Dermis blood vessel endothelial cell (primary cell): ENCODE data around the gene CTDSP1. TPM values are rescaled to one million over a fixed set of nuclear protein-coding genes. Genes with fewer than 3 reads are reported as not detected.

Source experiments
- DNase-seq: peaks from one replicate; pipeline ENCODE4 v3.0.0; 2010
- total RNA-seq: library from RNA; depleted of rRNA; stranded (reverse); fragments of >200 nt; gene quantifications from 2 replicates; pipeline ENCODE4 v1.2.3, GENCODE V29; 2014

Gene CTDSP1, protein sequence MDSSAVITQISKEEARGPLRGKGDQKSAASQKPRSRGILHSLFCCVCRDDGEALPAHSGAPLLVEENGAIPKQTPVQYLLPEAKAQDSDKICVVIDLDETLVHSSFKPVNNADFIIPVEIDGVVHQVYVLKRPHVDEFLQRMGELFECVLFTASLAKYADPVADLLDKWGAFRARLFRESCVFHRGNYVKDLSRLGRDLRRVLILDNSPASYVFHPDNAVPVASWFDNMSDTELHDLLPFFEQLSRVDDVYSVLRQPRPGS
- total RNA-seq = 103 and 110 TPM in 2 replicates

DNA sequence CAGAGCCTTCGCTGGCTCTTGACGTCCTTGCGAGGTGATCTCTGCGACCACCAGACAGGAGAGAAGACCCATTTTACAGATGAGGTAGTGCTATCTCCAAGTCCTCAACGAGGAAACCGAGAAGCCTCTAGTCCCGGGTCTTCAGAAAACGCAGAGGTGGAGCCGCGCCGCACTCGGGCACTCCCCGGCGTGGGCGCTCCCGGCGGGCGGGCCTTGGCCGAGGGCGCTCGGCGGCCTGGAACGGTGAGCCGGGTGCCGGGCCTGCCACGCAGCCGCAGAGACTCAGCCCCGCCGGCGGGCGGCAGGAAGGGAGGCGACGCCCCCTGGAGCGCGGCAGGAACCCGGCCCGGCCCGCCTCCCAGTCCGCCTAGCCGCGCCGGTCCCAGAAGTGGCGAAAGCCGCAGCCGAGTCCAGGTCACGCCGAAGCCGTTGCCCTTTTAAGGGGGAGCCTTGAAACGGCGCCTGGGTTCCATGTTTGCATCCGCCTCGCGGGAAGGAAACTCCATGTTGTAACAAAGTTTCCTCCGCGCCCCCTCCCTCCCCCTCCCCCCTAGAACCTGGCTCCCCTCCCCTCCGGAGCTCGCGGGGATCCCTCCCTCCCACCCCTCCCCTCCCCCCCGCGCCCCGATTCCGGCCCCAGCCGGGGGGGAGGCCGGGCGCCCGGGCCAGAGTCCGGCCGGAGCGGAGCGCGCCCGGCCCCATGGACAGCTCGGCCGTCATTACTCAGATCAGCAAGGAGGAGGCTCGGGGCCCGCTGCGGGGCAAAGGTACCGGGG is at the start of gene CTDSP1:
CTDSP1 (plus strand) TSS at position 478 of the 776 bp plus-strand sequence; CDS start at position 701, 223 bp downstream.
- peak; percentile 99 for DNase-seq

DNA sequence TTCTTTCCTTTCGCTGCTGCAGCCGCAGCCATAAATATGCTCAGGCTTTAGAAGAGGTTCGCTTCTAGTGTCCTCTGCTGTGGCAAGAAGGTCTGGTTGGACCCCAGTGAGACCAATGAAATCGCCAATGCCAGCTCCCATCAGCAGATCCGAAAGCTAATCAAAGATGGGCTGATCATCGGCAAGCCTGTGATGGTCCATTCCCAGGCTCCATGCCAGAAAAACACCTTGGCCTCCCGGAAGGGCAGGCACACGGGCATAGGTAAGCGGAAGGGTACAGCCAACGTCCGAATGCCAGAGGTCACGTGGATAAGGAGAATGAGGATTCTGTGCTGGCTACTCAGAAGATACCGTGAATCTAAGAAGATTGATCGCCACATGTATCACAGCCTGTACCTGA is 45.6 kb upstream of the CTDSP1 start:
- no peak for DNase-seq

DNA sequence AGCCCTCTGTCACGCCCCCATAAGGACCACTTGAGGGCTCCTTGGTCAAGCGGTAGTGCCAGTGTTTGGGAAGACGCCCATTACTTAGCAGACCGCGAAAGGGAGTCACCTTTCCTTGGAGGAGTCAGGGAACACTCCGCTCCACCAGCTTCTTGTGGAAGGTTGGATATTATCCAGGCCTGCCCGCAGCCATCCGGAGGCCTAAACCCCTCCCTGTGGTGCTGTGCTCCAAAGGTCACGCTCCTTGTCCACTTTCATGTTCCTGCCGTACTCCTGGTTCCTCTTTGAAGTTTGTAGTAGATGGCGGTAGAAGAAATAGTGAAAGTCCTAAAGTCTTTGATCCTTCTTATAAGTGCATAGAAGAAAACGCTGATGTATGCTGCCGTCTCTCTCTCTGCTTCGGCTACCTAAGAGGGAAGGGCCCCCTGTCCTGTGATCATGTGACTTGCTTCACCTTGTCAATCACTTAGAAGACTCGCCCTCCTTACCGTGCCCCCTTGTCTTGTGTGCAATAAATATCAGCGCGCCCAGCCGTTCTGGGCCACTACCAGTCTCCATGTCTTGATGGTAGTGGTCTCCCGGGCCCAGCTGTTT is 44.7 kb upstream of the CTDSP1 start:
- DNase-seq = no peak

DNA sequence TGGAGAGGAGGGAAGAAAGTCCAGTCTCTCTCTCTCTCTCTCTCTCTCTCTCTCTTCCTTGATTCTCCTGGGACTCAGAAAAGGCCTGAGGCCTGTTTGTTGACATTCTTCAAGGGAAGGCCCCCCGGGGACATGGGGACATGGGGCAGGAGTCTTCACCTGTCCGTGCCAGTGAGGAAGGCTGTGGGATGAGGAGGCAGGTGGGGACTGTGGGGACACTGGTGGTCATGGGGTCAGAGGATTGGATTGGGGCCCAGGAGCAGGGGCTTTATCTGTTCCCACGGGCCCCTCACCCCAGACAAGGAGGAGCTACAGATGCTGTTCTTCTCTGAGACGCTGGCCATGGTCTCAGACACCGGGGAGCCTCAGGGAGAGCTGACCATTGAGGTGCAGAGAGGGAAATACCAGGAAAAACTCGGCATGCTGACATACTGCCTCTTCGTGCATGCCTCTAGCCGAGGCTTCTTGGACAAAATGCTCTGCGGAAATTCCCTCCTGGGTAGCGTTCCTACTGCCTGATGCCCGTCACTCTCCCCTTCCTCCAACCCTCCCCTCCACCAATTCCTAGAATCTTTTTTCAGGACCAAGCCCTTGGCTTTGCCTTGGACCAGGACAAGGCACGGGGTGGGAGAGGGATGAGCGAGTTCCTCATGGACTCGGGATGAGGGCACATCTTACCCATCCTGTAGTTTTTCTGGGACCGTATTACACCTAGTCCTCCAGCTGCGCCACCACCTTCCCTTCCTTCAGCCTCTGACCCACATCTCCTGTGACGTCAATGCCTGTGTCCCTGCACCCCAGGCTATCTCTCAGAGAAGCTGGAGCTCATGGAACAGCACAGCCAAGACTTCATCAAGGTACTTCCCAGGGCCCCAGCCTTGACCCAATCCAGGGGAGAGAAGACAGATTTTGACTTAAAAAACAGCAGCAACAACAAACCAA is 42.2 kb upstream of the CTDSP1 start:
- no peak for DNase-seq

DNA sequence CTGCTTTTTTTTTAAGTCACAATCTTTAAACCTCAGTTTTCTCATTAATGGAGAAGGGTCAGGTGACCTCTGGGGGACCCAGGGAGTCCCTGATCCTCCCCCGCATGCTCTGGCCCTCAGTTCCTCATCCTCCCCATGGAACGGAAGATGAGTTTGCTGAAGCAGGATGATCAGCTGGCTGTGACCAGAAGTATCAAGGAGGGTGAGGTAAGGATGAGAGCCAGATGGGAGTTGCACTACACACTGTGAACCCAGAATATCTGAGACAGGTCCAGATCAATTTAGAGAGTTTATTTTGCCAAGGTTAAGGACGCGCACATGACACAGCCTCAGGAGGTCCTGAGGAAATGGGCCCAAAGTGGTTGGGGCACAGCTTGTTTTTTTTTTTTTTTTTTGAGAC is 39.2 kb upstream of the CTDSP1 start:
- no peak for DNase-seq

DNA sequence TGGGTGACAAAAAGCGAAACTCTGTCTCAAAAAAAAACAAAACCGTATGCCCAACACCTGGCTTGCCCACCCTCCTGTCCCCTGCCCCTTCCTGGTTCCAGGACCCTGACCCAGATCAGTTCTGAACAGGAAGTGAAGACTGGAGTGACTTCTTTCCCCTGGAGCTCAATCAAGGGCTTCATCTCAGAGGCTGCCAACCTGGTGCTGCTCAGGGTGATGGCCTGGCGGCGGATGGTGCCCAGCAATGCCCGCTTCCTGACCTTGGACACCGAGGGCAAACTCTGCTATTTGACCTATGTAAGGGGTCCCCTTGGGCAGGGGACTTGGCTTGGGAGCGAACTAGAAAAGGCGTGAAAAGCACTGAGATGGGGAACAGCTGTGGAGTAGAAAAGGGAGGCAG is 37.1 kb upstream of the CTDSP1 start:
- DNase-seq = no peak

DNA sequence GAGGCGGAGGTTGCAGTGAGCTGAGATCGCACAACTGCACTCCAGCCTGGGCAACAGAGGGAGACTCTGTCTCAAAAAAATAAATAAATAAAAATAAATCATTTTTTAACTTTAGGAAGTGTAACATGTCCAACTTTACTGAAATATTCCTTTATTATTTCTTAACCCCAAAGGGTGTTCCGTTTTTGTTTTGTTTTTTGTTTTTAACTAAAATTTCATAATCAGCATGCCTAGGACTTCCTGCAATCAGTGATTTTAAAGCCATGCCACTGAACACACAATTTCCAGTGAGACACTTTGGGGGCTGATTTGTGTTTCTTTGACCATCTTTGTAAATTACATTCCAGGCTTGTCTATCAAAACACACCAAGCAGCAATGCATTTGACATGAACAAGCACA is 35.9 kb upstream of the CTDSP1 start:
- DNase-seq = no peak

DNA sequence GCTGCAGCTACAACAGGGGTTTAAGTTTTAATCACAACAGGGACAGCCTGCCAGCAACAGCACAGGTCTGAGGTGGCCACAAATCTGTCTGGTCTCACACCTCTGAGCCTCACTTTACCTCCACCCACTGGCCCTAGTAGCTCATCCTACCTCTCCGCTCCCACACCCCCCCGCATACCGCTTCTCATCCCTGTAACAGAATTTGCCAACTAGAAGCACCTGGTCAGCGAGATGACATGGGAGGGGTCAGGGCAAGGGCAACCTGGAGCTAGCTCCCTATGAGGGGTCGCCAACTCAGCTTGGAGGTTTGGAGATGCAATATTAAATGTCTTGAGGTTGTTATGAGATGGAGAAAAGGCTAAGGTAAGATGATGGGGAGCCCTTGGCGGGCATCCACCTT is 35.5 kb upstream of the CTDSP1 start:
- no peak for DNase-seq

DNA sequence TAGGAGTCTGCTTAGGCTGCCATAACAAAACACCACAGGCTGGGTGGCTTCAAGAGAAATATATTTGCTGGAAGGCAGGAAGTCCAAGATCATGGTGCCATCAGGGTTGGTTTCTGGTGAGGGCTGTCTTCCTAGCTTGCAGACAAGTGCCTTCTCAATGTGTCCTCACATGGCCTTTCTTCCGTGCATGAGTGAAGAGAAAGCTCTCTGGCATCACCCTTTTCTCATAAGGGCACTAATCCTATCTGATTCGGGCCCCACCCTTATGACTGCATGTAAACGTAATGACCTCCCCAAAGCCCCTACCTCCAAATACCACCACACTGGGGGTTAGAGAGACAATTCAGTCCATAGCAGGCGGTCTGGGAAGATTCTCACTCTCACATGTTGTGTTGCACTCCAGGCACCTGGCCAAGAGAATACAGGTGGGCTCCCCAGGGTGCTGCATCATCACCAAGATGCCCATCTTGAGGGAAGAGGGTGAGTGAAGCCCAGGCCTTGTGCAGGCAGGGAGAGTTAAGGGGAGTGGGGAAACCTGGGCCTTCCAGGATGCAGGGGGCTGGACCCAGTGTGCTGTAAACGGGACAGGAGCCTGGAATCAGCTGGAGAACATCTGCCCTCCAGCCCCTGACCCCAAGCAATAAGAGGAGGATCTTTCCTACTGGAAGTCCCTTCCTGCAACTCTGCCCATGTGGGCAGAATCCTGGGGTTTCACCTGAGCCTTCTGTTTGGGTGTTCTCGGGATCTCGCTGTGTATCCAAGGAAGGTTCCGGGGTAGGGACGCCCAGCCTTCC is 32.9 kb upstream of the CTDSP1 start:
- no peak for DNase-seq

DNA sequence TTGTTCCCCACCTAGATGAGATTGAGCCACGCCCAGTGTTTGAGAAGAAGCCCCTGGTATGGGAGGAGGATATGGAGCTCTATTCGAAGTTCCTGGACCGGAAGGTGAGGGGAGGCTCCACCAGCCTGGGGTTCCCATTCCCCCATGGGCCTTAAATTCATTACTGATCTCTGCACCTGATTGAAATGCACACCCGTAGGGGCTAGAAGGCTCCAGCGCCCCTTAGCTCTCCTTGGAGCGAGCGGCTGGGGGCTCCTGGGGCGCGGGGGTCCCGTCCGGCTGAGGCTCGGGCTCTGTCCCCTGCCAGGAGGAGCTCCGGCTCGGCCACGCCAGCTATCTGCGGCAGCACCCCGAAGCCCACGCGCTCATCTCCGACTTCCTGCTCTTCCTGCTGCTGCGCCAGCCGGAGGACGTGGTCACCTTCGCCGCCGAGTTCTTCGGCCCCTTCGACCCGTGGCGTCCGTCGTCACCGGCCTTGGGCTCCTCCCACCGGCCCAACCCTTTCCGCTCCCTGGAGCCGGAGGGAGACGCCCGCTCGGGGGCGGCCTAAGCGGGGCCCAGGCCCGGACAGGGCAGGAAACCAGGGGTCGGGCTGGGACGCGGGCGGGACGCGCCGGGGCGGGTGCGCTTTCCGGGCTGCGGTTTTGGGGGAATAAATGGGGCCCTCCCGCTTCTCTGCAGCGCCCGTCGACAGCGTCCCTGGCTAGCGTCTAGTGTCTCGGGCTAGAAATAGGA is 32.1 kb upstream of the CTDSP1 start:
- DNase-seq = peak; percentile 72

DNA sequence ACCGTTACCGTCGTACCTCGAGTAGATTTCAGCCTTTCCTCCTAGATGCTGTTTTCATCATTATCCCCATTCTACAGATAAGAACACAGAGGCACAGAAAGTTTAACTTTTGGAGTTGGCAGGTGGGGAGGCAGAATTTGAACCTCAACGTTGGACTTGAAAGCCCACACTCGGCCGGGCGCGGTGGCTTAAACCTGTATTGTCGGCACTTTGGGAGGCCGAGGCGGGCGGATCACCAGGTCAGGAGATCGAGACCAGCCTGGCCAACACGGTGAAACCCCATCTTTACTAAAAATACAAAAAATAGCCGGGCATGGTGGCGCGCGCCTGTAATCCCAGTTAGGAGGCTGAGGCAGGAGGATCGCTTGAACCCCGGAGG is 31.5 kb upstream of the CTDSP1 start:
- no peak for DNase-seq

DNA sequence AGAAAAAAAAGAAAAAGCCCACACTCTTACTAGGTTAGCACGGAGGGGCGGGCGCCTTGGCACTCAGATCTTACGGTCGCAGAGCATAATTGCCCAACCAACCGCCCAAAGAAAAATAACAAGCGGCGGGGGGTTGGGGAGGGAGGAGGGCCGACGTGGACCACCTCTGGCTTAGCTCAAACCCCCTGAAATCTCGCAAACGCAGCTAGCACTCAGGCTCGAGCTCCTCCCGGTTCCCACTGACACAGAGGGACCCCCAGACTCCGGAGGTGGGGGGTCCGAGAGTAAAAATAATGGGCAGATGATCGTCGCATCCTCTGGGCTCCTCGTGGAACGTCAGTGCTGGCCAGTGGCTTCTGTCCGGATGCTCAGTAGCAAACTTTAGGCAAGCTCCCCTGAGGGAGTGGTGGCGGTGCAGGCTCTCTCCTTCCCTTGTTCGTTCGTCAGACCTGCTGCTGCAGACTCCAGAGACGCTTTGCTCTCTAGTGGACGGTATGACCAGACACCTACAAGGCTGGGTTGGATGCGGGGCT is 31.0 kb upstream of the CTDSP1 start:
- no peak for DNase-seq

DNA sequence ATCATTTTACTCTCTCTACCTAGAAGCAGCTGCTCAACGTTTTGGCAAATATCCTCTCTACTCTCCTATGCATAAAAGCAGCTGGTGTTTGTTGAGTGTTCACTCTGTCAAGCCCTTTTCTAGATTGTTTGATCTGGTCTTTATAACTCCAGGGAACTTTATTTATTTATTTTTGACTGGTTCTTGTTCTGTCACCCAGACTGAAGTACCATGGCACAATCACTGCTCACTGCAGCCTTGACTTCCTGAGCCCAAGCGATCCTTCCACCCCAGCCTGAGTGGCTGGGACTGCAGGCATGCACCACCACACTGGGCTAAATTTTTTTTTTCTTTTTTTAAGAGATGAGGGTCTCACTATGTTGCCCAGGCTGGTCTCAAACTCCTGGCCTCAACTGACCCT is 30.3 kb upstream of the CTDSP1 start:
- DNase-seq = no peak

DNA sequence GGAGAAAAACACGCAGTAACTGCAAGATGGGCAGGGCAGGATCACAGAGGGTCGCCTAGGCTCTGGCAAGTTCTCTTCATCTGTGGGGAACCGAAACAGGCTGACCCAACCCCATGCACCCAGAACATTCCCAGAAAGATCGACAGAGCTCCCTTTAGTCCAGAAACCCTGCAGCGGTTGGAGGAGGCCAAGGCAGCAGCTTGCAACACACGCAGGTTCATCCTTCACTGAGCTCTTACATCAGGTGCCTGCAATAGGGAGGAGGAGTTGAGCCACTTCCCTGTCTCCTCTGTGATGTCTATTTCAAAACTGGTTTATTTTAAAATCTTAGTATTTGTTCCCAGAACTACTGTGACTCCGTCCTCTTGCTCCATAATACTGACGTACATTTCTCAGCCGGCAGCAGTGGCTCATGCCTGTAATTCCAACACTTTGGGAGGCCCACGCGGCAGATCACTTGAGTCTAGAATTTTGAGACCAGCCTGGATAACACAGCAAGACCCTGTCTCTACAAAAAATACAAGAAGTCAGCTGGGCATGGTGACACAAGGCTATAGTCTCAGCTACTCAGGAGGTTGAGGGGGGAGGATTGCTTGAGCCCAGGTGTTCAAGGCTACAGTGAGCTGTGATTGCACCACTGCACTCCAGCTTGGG is 29.1 kb upstream of the CTDSP1 start:
- DNase-seq = no peak

DNA sequence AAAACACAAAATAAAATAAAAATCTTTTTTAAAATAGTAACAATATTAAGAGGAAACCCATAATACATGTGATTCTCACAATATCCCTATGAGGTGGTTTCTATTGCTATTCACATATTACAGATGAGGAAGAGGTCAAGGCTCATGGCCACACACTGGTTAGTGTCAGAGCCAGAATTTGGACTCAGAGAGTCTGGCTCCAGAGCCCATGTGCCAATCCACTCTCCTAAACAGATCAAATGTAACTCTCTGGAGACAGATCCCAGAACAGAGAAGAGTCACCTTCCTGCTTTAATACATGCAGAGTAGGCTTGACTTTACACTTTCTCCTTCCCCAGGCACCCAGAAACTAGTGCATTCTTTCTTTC is 27.7 kb upstream of the CTDSP1 start:
- no peak for DNase-seq

DNA sequence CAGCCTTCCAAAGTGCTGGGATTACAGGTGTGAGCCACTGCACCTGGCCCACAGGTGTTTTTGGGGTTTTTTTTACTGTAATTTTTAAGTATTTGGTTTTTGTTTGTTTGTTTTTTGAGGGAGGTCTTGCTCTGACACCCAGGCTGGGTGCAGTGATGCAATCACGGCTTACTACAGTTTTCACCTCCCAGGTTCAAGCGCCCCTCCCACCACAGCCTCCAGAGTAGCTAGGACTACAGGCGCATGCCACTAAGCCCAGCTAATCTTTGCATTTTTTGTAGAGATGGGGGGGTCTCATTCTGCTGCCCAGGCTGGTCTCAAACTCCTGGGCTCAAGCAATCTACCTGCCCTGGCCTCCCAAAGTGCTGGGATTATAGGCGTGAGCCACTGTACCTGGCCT is 24.9 kb upstream of the CTDSP1 start:
- DNase-seq = no peak

DNA sequence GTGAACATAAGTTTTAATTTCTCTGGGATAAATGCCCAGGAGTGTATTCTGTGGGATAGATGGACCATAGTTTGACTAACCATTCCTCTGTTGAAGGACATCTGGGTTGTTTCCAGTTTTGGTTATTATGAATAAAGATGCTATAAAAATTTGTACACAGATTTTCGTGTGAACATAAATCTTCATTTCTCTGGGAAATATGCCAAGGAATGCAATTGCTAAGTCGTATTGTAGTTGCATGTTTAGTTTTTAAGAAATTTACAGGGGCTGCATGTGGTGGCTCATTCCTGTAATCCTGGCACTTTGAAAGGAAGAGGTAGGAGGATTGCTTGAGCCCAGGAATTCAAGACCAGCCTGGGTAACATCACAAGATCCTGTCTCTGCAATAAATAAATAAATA is 24.5 kb upstream of the CTDSP1 start:
- peak; percentile 27 for DNase-seq

DNA sequence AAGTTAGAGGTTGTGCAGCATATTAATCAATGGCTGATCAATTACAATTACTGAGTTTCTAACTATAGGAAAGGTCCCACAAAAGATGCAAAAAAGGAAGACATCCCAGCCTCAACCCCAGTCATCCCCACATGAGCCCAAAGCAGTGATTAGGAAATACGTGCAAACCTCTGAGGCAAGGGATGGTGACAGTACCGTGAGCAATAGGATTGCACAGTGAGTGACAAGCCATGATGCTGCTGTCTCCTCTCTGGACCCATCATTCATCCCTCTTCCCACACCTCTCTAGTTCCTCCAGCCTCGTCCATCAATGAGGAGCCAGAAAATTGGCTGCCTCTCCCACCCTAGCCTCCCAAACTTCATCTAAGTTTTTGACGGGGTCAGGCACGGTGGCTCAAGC is 21.6 kb upstream of the CTDSP1 start:
- DNase-seq = no peak

DNA sequence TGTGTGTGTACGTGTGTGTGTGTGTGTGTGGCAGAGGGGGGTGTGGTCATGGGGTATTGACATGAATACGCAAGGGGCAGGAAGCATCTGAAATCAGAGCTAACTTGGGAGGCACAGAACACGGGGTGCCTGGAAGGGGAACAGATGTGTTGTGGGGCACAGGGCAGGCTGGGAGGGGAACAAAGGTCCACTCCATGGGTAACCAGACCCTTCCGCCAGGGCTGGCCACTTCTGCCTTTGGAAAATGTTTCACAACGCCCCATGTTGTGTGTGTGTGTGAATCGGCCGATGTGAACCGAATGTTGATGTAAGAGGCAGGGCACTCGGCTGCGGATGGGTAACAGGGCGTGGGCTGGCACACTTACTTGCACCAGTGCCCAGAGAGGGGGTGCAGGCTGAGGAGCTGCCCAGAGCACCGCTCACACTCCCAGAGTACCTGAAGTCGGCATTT is 17.7 kb upstream of the CTDSP1 start, which contains the start of gene SLC11A1:
SLC11A1 (plus strand) TSS at position 358 of the 451 bp plus-strand sequence. CDS start 96 bp downstream, outside the sequence.
- DNase-seq = no peak

DNA sequence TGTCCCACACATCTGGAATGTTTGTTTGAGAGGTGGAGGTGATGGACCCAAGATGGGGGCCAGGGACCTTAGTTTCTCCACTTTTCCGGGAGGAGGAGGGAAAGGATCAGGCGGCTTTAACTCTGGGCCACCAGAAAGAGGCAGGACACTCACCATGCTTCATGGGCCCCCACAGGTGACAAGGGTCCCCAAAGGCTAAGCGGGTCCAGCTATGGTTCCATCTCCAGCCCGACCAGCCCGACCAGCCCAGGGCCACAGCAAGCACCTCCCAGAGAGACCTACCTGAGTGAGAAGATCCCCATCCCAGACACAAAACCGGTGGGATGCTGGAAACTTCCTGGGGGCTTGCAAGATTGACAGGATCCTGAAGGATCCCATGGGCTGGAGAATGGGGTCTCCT is 16.9 kb upstream of the CTDSP1 start:
- DNase-seq = no peak
